SK-N-MC (cell line): Measurements from ENCODE around the gene KLHL11.
A peak's percentile ranks its signal among the peaks of the same experiment; 100 is the strongest.

Experiments
- DNase-seq: peaks from one replicate; pipeline ENCODE4 v3.0.0-alpha.2; 2011; ENCODE audit warnings: low read depth, low spot score
- H3K27ac ChIP-seq: fragments of 200-600 bp; sonication (generic); 2 replicates; pipeline ENCODE4 v1.5.1; 2016; ENCODE audit warnings: mixed run types
- H3K36me3 ChIP-seq: fragments of 200-600 bp; sonication (generic); 2 replicates; pipeline ENCODE4 v1.6.1; 2017; ENCODE audit warnings: antibody characterized with exemption, low read length, mixed read lengths; ENCODE audit not compliant: insufficient read depth
- H3K4me3 ChIP-seq: fragments of 200-600 bp; sonication (generic); 2 replicates; pipeline ENCODE4 v1.5.1; 2016
- H3K9ac ChIP-seq: fragments of 200-600 bp; sonication (generic); 2 replicates; pipeline ENCODE4 v1.8.0; 2017; ENCODE audit warnings: mixed run types, mixed read lengths; ENCODE audit not compliant: insufficient read length
- H3K9me3 ChIP-seq: fragments of 200-600 bp; sonication (generic); 2 replicates; pipeline ENCODE4 v1.6.1; 2017; ENCODE audit warnings: low read depth, mild to moderate bottlenecking, antibody characterized with exemption, low read length, moderate library complexity, mixed read lengths
- EZH2 ChIP-seq: fragments of 200-600 bp; sonication (generic); IDR thresholded peaks from one replicate; pipeline ENCODE4 v1.6.1; 2017; ENCODE audit warnings: antibody characterized with exemption
- FOXP2 ChIP-seq: optimal IDR thresholded peaks from 2 replicates; pipeline ENCODE3; 2011; ENCODE audit warnings: mild to moderate bottlenecking, moderate library complexity; ENCODE audit not compliant: insufficient read depth; ENCODE audit errors: extremely low read length, control extremely low read depth
- POLR2AphosphoS5 ChIP-seq: IDR thresholded peaks from 2 replicates; pipeline ENCODE4 v1.6.1; 2012; ENCODE audit warnings: mild to moderate bottlenecking, low read depth, low read length, borderline replicate concordance

The KLHL11 gene

DNA sequence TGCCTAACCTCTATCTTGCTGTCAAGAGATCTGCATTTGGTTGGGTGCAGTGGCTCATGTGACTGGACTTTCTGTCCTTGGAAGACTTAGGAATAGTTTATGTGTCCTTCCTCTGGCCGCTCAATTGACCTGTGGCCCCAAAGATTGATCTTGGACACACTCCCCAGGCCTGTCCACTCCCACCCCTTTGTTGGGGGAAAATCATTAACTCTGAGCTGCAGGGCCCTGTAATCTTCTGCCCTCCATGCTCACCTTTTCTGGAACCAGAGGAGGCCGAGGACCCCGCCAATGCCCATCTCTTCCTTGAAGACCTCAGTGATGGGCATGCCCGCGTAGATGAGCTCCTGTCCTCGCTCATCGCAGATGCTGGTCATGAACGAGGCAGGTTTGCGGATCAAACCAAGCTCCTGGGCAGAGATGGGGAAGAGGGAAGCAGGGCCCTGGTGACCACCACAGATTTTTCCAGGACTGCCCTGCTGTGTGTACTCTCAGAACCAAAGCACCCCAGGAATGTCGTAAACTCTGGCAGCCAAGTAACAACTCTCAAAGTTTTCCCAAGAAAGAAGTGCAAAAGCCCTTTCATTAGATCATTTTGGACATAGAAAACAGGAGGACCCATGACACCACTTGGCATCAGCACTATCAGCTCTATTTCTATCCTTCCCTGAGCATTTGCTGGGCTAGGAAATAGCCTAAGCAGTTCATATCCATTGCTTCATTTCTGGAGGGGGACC lies 8.5 kb upstream of the KLHL11 start:
- TF ChIP-seq FOXP2: no peak
- TF ChIP-seq EZH2: no peak
- TF ChIP-seq POLR2AphosphoS5: no peak; the same call in 1 of the 2 replicates
- no peaks in the 10 kb centered on the region for H3K9me3 ChIP-seq
- H3K9ac ChIP-seq: no peak overlapping the region
- no peak overlapping the region for H3K4me3 ChIP-seq
- peaks cover 78% of the 10 kb centered on the region for H3K36me3 ChIP-seq
- no peak for DNase-seq
- no peak overlapping the region for H3K27ac ChIP-seq

DNA sequence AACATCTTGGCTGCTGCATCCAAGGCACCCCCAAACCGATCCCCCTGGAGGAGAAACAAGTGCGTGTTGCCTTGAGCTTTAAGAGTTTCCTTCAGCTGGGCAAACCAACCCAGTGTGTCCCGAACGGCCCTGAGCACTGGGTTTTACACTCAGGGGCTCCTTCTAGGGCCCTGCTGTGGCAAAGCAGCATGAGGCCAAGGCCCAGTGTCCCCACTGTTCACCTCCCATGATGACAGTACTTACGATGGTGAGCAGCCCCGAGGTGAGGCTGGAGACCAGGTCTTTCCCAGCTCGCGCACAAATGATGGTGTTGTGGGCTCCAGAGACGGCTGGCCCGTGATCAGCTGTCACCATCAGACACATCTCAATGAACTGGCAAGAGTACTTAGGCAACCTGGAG lies 6.6 kb upstream of the KLHL11 start:
- DNase-seq: no peak
- H3K4me3 ChIP-seq: no peak overlapping the region
- no peaks in the 10 kb centered on the region for H3K9me3 ChIP-seq
- TF ChIP-seq EZH2: no peak
- TF ChIP-seq FOXP2: no peak
- no peak for TF ChIP-seq POLR2AphosphoS5
- H3K36me3 ChIP-seq: peaks cover 74% of the 10 kb centered on the region
- H3K27ac ChIP-seq: no peak overlapping the region
- no peak overlapping the region for H3K9ac ChIP-seq

- no peak for DNase-seq
- Histone ChIP-seq H3K27ac (0 out of 2 replicates have a peak overlapping the region, but pooled peaks have one; percentile 4), H3K9me3 (no peaks in the 10 kb centered on the region), H3K9ac (no peak overlapping the region), H3K36me3 (peaks cover 77% of the 10 kb centered on the region), H3K4me3 (no peak overlapping the region)
- no peak for TF ChIP-seq FOXP2
These were observed 5.4 kb upstream of the KLHL11 start for GRCh38 chr17:41870627-41871026.

GRCh38 chr17:41870097-41870496 lies 4.9 kb upstream of the KLHL11 start:
- Histone ChIP-seq H3K4me3 (no peak overlapping the region), H3K9me3 (no peaks in the 10 kb centered on the region), H3K36me3 (peaks cover 77% of the 10 kb centered on the region), H3K9ac (no peak overlapping the region), H3K27ac (no peak overlapping the region)
- DNase-seq: no peak
- no peak for TF ChIP-seq POLR2AphosphoS5
- TF ChIP-seq EZH2: no peak
- TF ChIP-seq FOXP2: no peak

- no peaks in the 10 kb centered on the region for H3K9me3 ChIP-seq
- DNase-seq: no peak
- no peak for TF ChIP-seq EZH2
- no peak for TF ChIP-seq FOXP2
- TF ChIP-seq POLR2AphosphoS5: no peak
- H3K4me3 ChIP-seq: no peak overlapping the region
- H3K9ac ChIP-seq: no peak overlapping the region
- H3K27ac ChIP-seq: peak overlapping the region; percentile 77
- H3K36me3 ChIP-seq: peaks cover 72% of the 10 kb centered on the region
These were observed 4.2 kb upstream of the KLHL11 start for GRCh38 chr17:41869426-41869825.

DNA sequence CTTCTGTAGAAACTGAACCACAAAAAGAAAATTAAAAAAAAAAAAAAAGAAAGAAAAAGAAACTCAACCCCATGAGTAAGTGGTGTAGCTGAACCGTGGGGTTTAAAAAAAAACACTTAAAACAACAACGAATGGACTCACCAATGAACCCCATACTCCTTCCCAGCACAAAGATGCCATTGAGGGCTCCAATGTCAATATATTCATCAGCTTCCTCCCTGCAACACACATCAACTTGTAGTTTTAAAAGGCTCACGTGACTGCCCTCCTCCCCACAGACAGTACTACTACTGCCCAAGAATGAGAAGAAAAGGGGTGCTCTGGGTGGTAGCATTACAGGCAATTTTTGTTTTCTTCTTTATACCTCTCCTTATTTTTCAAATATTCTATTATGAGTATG lies 3.3 kb upstream of the KLHL11 start:
- H3K9me3 ChIP-seq: no peaks in the 10 kb centered on the region
- H3K27ac ChIP-seq: peak overlapping the region; percentile 77
- DNase-seq: no peak
- H3K36me3 ChIP-seq: peaks cover 64% of the 10 kb centered on the region
- no peak for TF ChIP-seq EZH2
- TF ChIP-seq POLR2AphosphoS5: no peak
- no peak for TF ChIP-seq FOXP2
- H3K9ac ChIP-seq: no peak overlapping the region
- H3K4me3 ChIP-seq: no peak overlapping the region

GRCh38 chr17:41865596-41865893 lies 322 bp upstream of the KLHL11 start:
- H3K27ac ChIP-seq: 0 out of 2 replicates have a peak overlapping the region, but pooled peaks have one; percentile 60

DNA sequence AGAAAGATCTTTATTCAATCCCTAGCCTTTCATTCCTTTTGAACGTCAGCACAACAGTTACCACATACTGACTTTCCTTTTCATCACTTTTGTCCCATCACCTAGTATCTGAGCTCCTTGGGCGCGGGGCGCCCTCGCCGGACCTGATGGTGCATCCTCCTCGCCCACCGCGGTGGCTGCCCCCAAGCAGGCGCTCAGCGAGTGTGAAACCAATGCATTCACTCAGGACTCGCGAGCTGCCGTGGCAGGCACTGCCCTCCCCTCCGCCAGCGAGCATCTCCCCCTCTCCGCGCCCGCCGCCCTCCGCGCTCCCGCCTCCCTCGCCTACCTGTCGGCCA lies 756 bp downstream of the KLHL11 start:
- H3K9ac ChIP-seq: peak overlapping the region; percentile 77
- no peaks in the 10 kb centered on the region for H3K9me3 ChIP-seq
- H3K27ac ChIP-seq: no peak overlapping the region

More at GRCh38 chr17:41865596-41865893, 322 bp upstream of the KLHL11 start:
- peak; percentile 16 for DNase-seq
- Histone ChIP-seq H3K9me3 (no peaks in the 10 kb centered on the region), H3K9ac (peak overlapping the region; percentile 23), H3K36me3 (peaks cover 36% of the 10 kb centered on the region), H3K4me3 (peak overlapping the region; percentile 82)
- TF ChIP-seq POLR2AphosphoS5 (peak; percentile 79; the same call in 1 of the 2 replicates), FOXP2 (no peak), EZH2 (no peak)

GRCh38 chr17:41863074-41863848 lies 2.0 kb downstream of the KLHL11 start:
- DNase-seq: no peak

More for the DNA sequence above, 756 bp downstream of the KLHL11 start:
- TF ChIP-seq FOXP2 (no peak), POLR2AphosphoS5 (no peak), EZH2 (no peak)
- DNase-seq: no peak
- H3K4me3 ChIP-seq: peak overlapping the region; percentile 82
- H3K36me3 ChIP-seq: peaks cover 25% of the 10 kb centered on the region

More at GRCh38 chr17:41863074-41863848, 2.0 kb downstream of the KLHL11 start:
- peak overlapping the region; percentile 82 for H3K4me3 ChIP-seq
- H3K9ac ChIP-seq: peak overlapping the region; percentile 77
- H3K9me3 ChIP-seq: no peaks in the 10 kb centered on the region
- TF ChIP-seq EZH2: no peak
- no peak for TF ChIP-seq POLR2AphosphoS5
- no peak for TF ChIP-seq FOXP2
- H3K36me3 ChIP-seq: peaks cover 15% of the 10 kb centered on the region
- no peak overlapping the region for H3K27ac ChIP-seq
